GM19240 (cell line): Measurements from ENCODE around the gene AMDHD2.

Experiments
- DNase-seq: peaks from one replicate; pipeline ENCODE4 v3.0.0; 2011; ENCODE audit warnings: low spot score; ENCODE audit not compliant: insufficient read length

Gene AMDHD2

GRCh38 chr16:2498531-2499253, 21.5 kb upstream of the AMDHD2 start:
- DNase-seq: no peak

GRCh38 chr16:2499454-2499853, 20.7 kb upstream of the AMDHD2 start:
- no peak for DNase-seq

- no peak for DNase-seq
Measured at GRCh38 chr16:2499890-2500429, 20.2 kb upstream of the AMDHD2 start.

- DNase-seq: no peak
Measured at GRCh38 chr16:2500430-2500917, 19.7 kb upstream of the AMDHD2 start.

- DNase-seq: peak; percentile 61
Measured at GRCh38 chr16:2500918-2501750, 19.0 kb upstream of the AMDHD2 start.

- no peak for DNase-seq
Measured at GRCh38 chr16:2501946-2502895, 17.9 kb upstream of the AMDHD2 start.

GRCh38 chr16:2505695-2506094, 14.5 kb upstream of the AMDHD2 start:
- DNase-seq: no peak

GRCh38 chr16:2507052-2507659, 13.0 kb upstream of the AMDHD2 start:
- peak; percentile 68 for DNase-seq

- DNase-seq: no peak
Measured at GRCh38 chr16:2507665-2508064, 12.5 kb upstream of the AMDHD2 start.

- DNase-seq: no peak
Measured at GRCh38 chr16:2508722-2509400, 11.3 kb upstream of the AMDHD2 start.

- no peak for DNase-seq
Measured at GRCh38 chr16:2511128-2511800, 8.9 kb upstream of the AMDHD2 start.

GRCh38 chr16:2511996-2512734, 8.0 kb upstream of the AMDHD2 start:
- no peak for DNase-seq

- no peak for DNase-seq
Measured at GRCh38 chr16:2512735-2513404, 7.3 kb upstream of the AMDHD2 start.

- peak; percentile 81 for DNase-seq
Measured at GRCh38 chr16:2513405-2514332, 6.5 kb upstream of the AMDHD2 start, which contains the start of gene ATP6V0C. TSS of gene ATP6V0C (plus strand) at chr16:2513952. CDS start at chr16:2514104, 152 bp downstream.

GRCh38 chr16:2514333-2515179, 5.6 kb upstream of the AMDHD2 start:
- no peak for DNase-seq

GRCh38 chr16:2515180-2515851, 4.9 kb upstream of the AMDHD2 start:
- no peak for DNase-seq
